ENCODE measurements around the gene SLC16A1.

DNA sequence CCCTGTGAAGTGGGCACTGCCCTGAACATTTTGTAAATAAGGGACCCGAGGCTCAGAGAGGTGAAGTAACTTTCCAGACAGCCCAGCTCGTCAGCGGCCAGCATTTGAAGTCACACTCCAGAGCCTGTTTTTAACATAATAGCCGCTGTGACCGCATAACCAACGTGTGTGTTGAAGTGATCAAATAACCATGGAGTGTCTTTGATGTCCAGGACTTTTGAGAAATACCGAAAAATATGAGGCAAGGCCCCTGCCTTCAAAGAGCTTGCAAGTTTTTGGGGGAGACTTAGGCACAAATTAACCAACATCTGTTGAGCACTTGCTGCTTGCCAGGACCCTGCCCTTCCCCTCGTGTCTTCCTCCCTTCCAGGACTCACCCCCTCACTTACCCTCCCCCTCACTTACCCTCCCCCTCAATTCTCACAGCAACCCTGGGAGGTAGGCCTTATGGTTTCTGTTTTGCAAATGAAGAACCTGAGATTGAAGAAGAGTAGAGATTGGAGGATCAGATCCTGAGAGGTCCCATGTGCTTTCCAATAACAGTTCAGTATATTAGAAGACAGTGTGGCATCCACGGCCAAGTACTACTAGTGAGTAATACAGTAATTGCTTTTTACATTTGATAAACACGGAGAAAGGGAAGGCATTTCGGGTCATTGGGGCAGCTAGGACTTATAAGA, 1.3 kb upstream of the SLC16A1 start:
- TF ChIP-seq, protein P1, sequence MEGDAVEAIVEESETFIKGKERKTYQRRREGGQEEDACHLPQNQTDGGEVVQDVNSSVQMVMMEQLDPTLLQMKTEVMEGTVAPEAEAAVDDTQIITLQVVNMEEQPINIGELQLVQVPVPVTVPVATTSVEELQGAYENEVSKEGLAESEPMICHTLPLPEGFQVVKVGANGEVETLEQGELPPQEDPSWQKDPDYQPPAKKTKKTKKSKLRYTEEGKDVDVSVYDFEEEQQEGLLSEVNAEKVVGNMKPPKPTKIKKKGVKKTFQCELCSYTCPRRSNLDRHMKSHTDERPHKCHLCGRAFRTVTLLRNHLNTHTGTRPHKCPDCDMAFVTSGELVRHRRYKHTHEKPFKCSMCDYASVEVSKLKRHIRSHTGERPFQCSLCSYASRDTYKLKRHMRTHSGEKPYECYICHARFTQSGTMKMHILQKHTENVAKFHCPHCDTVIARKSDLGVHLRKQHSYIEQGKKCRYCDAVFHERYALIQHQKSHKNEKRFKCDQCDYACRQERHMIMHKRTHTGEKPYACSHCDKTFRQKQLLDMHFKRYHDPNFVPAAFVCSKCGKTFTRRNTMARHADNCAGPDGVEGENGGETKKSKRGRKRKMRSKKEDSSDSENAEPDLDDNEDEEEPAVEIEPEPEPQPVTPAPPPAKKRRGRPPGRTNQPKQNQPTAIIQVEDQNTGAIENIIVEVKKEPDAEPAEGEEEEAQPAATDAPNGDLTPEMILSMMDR (conservative IDR thresholded peaks at IDR 0.05; ENCODE audit: low read length) = no peak
- TF ChIP-seq EZH2phosphoT487 (IDR thresholded peaks at IDR 0.05; ENCODE audit: borderline replicate concordance) = no peak
